GM21360 (cell line): ENCODE results near the gene NLRP6.
"Not testable (repeated sequence)": the region's sequence is repeated elsewhere in the genome, so short reads cannot be mapped to it uniquely, and the experiment has no call there.

ENCODE experiments used
- ATAC-seq: cut with Tn5 transposase; IDR thresholded peaks from one replicate; pipeline ENCODE4 v1.9.1; 2021; ENCODE audit warnings: mild to moderate bottlenecking, moderate library complexity; ENCODE audit not compliant: unreplicated experiment

The NLRP6 gene

GRCh38 chr11:319121-319887 is 41.1 kb downstream of the NLRP6 start:
- not testable (repeated sequence) for ATAC-seq

- not testable (repeated sequence) for ATAC-seq
Observed at GRCh38 chr11:319888-320273, 41.7 kb downstream of the NLRP6 start.

GRCh38 chr11:324156-324555 is 45.9 kb downstream of the NLRP6 start:
- ATAC-seq, result no peak

- ATAC-seq, result not testable (repeated sequence)
Observed at GRCh38 chr11:324593-325517, 46.6 kb downstream of the NLRP6 start.

GRCh38 chr11:325796-326591 is 47.8 kb downstream of the NLRP6 start:
- no peak for ATAC-seq

- no peak for ATAC-seq
Observed at GRCh38 chr11:326592-326841, 48.3 kb downstream of the NLRP6 start.

- ATAC-seq, result peak; percentile 81
Observed at GRCh38 chr11:326842-327580, 48.8 kb downstream of the NLRP6 start.

GRCh38 chr11:327581-327923 is 49.3 kb downstream of the NLRP6 start:
- no peak for ATAC-seq

GRCh38 chr11:328012-328411 is 49.8 kb downstream of the NLRP6 start:
- ATAC-seq, result no peak

- ATAC-seq, result not testable (repeated sequence)
Observed at GRCh38 chr11:328516-329100, 50.4 kb downstream of the NLRP6 start.

GRCh38 chr11:329886-330253 is 51.7 kb downstream of the NLRP6 start:
- no peak for ATAC-seq

- ATAC-seq, result no peak
Observed at GRCh38 chr11:330307-330693, 52.1 kb downstream of the NLRP6 start.

GRCh38 chr11:330694-331357 is 52.6 kb downstream of the NLRP6 start:
- no peak for ATAC-seq

- ATAC-seq, result no peak
Observed at GRCh38 chr11:331358-332060, 53.3 kb downstream of the NLRP6 start.

GRCh38 chr11:332651-333480 is 54.7 kb downstream of the NLRP6 start:
- no peak for ATAC-seq

GRCh38 chr11:333616-334263 is 55.5 kb downstream of the NLRP6 start:
- not testable (repeated sequence) for ATAC-seq

- ATAC-seq, result no peak
Observed at GRCh38 chr11:334264-334994, 56.2 kb downstream of the NLRP6 start.
